ENCODE data around the gene AMH.

DNA sequence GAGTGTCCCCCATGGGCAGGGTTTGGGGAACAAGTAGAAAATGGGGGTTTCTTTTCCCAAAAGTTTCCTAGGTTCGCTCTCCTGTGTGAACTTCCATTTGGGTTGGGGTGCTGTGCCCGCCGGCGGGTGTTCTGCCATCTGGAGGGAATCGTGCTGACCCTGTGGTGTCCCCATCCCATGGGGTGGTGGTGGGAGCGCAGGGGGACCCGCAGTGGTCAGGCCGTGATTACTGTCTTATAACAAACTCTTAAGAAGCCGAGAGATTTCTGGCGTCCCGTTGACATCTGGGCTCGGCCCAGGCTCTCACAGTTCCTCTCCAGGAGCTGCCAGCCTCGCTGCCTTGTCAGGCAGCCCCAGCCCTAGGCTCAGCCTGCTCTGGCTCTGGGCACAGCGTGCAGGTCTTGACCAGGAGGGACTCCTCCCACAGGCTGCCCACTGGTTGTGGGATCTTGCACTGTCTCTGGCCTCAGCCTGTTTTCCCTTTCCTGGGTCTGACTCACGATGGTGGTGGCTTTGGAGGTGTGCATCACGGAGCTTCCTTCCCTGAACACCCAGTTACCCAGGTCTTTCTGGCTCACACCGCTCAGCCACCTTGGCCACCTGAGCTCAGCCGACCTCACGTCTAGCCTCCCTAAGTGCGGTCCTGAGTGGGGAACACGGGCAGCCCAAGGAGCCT, 47.5 kb upstream of the AMH start:
- TF ChIP-seq, protein P1, sequence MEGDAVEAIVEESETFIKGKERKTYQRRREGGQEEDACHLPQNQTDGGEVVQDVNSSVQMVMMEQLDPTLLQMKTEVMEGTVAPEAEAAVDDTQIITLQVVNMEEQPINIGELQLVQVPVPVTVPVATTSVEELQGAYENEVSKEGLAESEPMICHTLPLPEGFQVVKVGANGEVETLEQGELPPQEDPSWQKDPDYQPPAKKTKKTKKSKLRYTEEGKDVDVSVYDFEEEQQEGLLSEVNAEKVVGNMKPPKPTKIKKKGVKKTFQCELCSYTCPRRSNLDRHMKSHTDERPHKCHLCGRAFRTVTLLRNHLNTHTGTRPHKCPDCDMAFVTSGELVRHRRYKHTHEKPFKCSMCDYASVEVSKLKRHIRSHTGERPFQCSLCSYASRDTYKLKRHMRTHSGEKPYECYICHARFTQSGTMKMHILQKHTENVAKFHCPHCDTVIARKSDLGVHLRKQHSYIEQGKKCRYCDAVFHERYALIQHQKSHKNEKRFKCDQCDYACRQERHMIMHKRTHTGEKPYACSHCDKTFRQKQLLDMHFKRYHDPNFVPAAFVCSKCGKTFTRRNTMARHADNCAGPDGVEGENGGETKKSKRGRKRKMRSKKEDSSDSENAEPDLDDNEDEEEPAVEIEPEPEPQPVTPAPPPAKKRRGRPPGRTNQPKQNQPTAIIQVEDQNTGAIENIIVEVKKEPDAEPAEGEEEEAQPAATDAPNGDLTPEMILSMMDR (conservative IDR thresholded peaks at IDR 0.05; ENCODE audit: low read length), result no peak
- no peak for TF ChIP-seq EZH2phosphoT487 (IDR thresholded peaks at IDR 0.05; ENCODE audit: borderline replicate concordance)

Data from Loucy (cell line).